Activated CD8-positive, alpha-beta memory T cell treated with anti-CD3 and anti-CD28 coated beads for 48 hours (primary cell): ENCODE results near the gene RELN.

Experiments
- DNase-seq, 3 experiments: peaks; one replicate each; pipeline ENCODE4 v3.0.0-alpha.2; 2020; ENCODE audit warnings: low read depth in 2 of 3, low spot score in 2 of 3

RELN gene

GRCh38 chr7:103644319-103644718, 345.1 kb downstream of the RELN start:
- DNase-seq = no peak

- no peak for DNase-seq
These were observed 349.3 kb downstream of the RELN start for GRCh38 chr7:103640031-103640779.

GRCh38 chr7:103637726-103638125, 351.7 kb downstream of the RELN start:
- no peak for DNase-seq

- no peak for DNase-seq
These were observed 352.4 kb downstream of the RELN start for GRCh38 chr7:103637094-103637493.

GRCh38 chr7:103636153-103636552, 353.3 kb downstream of the RELN start:
- DNase-seq = no peak

GRCh38 chr7:103632972-103633371, 356.5 kb downstream of the RELN start:
- no peak for DNase-seq

GRCh38 chr7:103632005-103632639, 357.3 kb downstream of the RELN start:
- DNase-seq = no peak

GRCh38 chr7:103630318-103630717, 359.1 kb downstream of the RELN start:
- no peak for DNase-seq

- no peak for DNase-seq
These were observed 360.7 kb downstream of the RELN start for GRCh38 chr7:103628742-103629141.

- DNase-seq = no peak
These were observed 362.7 kb downstream of the RELN start for GRCh38 chr7:103626776-103627175.

GRCh38 chr7:103622274-103622673, 367.2 kb downstream of the RELN start:
- DNase-seq = no peak

- no peak for DNase-seq
These were observed 375.5 kb downstream of the RELN start for GRCh38 chr7:103613655-103614642.

- DNase-seq = no peak
These were observed 379.7 kb downstream of the RELN start for GRCh38 chr7:103609778-103610177.

GRCh38 chr7:103605640-103606039, 383.8 kb downstream of the RELN start:
- DNase-seq = no peak

- DNase-seq = no peak
These were observed 391.0 kb downstream of the RELN start for GRCh38 chr7:103598326-103598905.

GRCh38 chr7:103597606-103598005, 391.9 kb downstream of the RELN start:
- DNase-seq = no peak

GRCh38 chr7:103594186-103594585, 395.3 kb downstream of the RELN start:
- DNase-seq = no peak

GRCh38 chr7:103593691-103594090, 395.8 kb downstream of the RELN start:
- DNase-seq = no peak

- no peak for DNase-seq
These were observed 396.6 kb downstream of the RELN start for GRCh38 chr7:103592844-103593243.

GRCh38 chr7:103592187-103592586, 397.3 kb downstream of the RELN start:
- no peak for DNase-seq

GRCh38 chr7:103580031-103580430, 409.4 kb downstream of the RELN start:
- no peak for DNase-seq
